Mammary epithelial cell (primary cell): ENCODE data around the gene TMEM132C.

Experiments used
- CTCF ChIP-seq, 2 donors: IDR thresholded peaks in 1 of 2; conservative IDR thresholded peaks in 1 of 2; 2 replicates each; pipeline ENCODE4 v1.5.1; 2011 to 2012; ENCODE audit warnings: inconsistent platforms in 2 of 2, low read length in 2 of 2, mild to moderate bottlenecking in 2 of 2, control low read depth in 1 of 2, low read depth in 1 of 2; ENCODE audit not compliant: insufficient read depth in 1 of 2; ENCODE audit errors: extremely low read depth in 1 of 2
- EZH2 ChIP-seq: IDR thresholded peaks from 2 replicates; pipeline ENCODE4 v1.6.1; 2012; ENCODE audit warnings: low read length, inconsistent platforms, borderline replicate concordance

DNA sequence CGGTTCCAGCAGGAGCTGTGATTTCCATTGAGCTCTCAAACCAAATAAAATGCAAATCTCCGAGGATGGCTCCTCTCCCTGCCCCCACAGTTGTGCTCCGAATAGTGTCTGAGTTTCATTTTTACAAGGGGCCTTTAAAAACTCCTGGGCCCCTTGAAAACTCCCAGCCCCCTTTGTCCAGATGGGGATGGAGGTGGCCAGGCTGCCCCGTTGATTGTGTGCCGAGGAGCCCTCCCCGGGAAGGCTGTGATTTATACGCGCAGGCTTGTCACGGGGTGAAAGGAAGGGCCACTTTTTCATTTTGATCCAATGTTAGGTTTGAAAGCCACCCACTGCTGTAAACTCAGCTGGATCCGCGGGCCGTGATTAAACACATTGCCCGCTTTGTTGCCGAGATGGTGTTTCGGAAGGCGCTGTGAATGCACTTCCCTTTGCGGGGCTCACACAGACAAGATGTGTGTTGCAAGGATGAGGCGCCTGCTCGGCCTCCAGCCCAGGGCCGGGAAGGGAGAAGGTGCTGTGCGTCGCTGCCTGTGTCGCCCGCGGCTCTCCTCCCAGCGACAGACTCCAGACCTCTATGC lies 98.8 kb downstream of the TMEM132C start:
- TF ChIP-seq CTCF (conservative IDR thresholded peaks at IDR 0.05 in 1 of 2, IDR thresholded peaks at IDR 0.05 in 1 of 2; ENCODE audit: extremely low read depth in 1 of 2, insufficient read depth in 1 of 2, low read depth in 1 of 2, low read length in 2 of 2) (no peak), EZH2 (no peak)
